Mononuclear cell (primary cell): ENCODE data around the gene SCMH1. TPM values are rescaled to one million over a fixed set of nuclear protein-coding genes. Genes with fewer than 3 reads are reported as not detected.
"Not testable (repeated sequence)": the region's sequence is repeated elsewhere in the genome, so short reads cannot be mapped to it uniquely, and the experiment has no call there.

Source experiments
- H3K27me3 ChIP-seq: 2 replicates; pipeline ENCODE4 v1.6.0; 2011; ENCODE audit warnings: low read length, control low read depth; ENCODE audit not compliant: insufficient read depth
- H3K4me1 ChIP-seq: 2 replicates; pipeline ENCODE4 v1.5.1; 2011; ENCODE audit warnings: mild to moderate bottlenecking, low read length, control low read depth; ENCODE audit not compliant: insufficient read depth
- H3K4me3 ChIP-seq: 2 replicates; pipeline ENCODE4 v1.5.1; 2011; ENCODE audit warnings: mild to moderate bottlenecking, low read length, moderate library complexity
- H3K9me3 ChIP-seq: 2 replicates; pipeline ENCODE4 v1.5.1; 2011; ENCODE audit warnings: low read depth, mild to moderate bottlenecking, control low read depth, low read length
- total RNA-seq: library from RNA; depleted of rRNA; stranded (reverse); fragments of >200 nt; gene quantifications from one replicate; pipeline ENCODE4 v1.2.3, GENCODE V29; 2012

Gene SCMH1
- total RNA-seq, 1 donor, result 13.5 TPM

GRCh38 chr1:41200728-41201127 is 41.4 kb downstream of the SCMH1 start:
- Histone ChIP-seq H3K4me1 (no peaks in the 10 kb centered on the region), H3K27me3 (no peaks in the 10 kb centered on the region), H3K4me3 (no peak overlapping the region), H3K9me3 (no peaks in the 10 kb centered on the region)

- Histone ChIP-seq H3K4me3 (no peak overlapping the region), H3K4me1 (no peaks in the 10 kb centered on the region), H3K9me3 (no peaks in the 10 kb centered on the region), H3K27me3 (no peaks in the 10 kb centered on the region)
These were observed 42.7 kb downstream of the SCMH1 start for GRCh38 chr1:41199375-41199774.

- Histone ChIP-seq H3K27me3 (no peaks in the 10 kb centered on the region), H3K4me3 (no peak overlapping the region), H3K4me1 (no peaks in the 10 kb centered on the region), H3K9me3 (no peaks in the 10 kb centered on the region)
These were observed 49.5 kb downstream of the SCMH1 start for GRCh38 chr1:41192456-41193178.

- H3K9me3 ChIP-seq, result no peaks in the 10 kb centered on the region
- no peaks in the 10 kb centered on the region for H3K27me3 ChIP-seq
- H3K4me1 ChIP-seq, result no peaks in the 10 kb centered on the region
- no peak overlapping the region for H3K4me3 ChIP-seq
These were observed 57.7 kb downstream of the SCMH1 start for GRCh38 chr1:41184446-41184845.

GRCh38 chr1:41178230-41178629 is 63.9 kb downstream of the SCMH1 start:
- H3K9me3 ChIP-seq, H3K4me1 ChIP-seq, H3K27me3 ChIP-seq, H3K4me3 ChIP-seq: not testable (repeated sequence)

- H3K4me3 ChIP-seq, result no peak overlapping the region
- H3K9me3 ChIP-seq, result no peaks in the 10 kb centered on the region
- peaks cover 10% of the 10 kb centered on the region for H3K4me1 ChIP-seq
- H3K27me3 ChIP-seq, result no peaks in the 10 kb centered on the region
These were observed 66.6 kb downstream of the SCMH1 start for GRCh38 chr1:41175546-41175945.

GRCh38 chr1:41174170-41174569 is 67.9 kb downstream of the SCMH1 start:
- no peak overlapping the region for H3K4me3 ChIP-seq
- H3K27me3 ChIP-seq, result no peaks in the 10 kb centered on the region
- H3K4me1 ChIP-seq, result peaks cover 10% of the 10 kb centered on the region
- no peaks in the 10 kb centered on the region for H3K9me3 ChIP-seq

GRCh38 chr1:41173651-41174050 is 68.5 kb downstream of the SCMH1 start:
- peaks cover 10% of the 10 kb centered on the region for H3K4me1 ChIP-seq
- H3K9me3 ChIP-seq, result peaks cover 1% of the 10 kb centered on the region
- no peaks in the 10 kb centered on the region for H3K27me3 ChIP-seq
- H3K4me3 ChIP-seq, result no peak overlapping the region

- H3K4me3 ChIP-seq, result no peak overlapping the region
- peaks cover 10% of the 10 kb centered on the region for H3K4me1 ChIP-seq
- H3K9me3 ChIP-seq, result peaks cover 24% of the 10 kb centered on the region
- no peaks in the 10 kb centered on the region for H3K27me3 ChIP-seq
These were observed 70.7 kb downstream of the SCMH1 start for GRCh38 chr1:41171266-41171874.

GRCh38 chr1:41169799-41170180 is 72.3 kb downstream of the SCMH1 start:
- Histone ChIP-seq H3K4me1 (peaks cover 10% of the 10 kb centered on the region), H3K9me3 (peaks cover 25% of the 10 kb centered on the region), H3K4me3 (no peak overlapping the region), H3K27me3 (no peaks in the 10 kb centered on the region)

- H3K4me3 ChIP-seq, result no peak overlapping the region
- peaks cover 10% of the 10 kb centered on the region for H3K4me1 ChIP-seq
- H3K27me3 ChIP-seq, result no peaks in the 10 kb centered on the region
- H3K9me3 ChIP-seq, result peaks cover 25% of the 10 kb centered on the region
These were observed 72.9 kb downstream of the SCMH1 start for GRCh38 chr1:41169066-41169798.

GRCh38 chr1:41167667-41168066 is 74.4 kb downstream of the SCMH1 start:
- peaks cover 10% of the 10 kb centered on the region for H3K4me1 ChIP-seq

GRCh38 chr1:41164727-41165126 is 77.4 kb downstream of the SCMH1 start:
- no peaks in the 10 kb centered on the region for H3K27me3 ChIP-seq
- H3K4me3 ChIP-seq, result no peak overlapping the region
- H3K9me3 ChIP-seq, result peaks cover 25% of the 10 kb centered on the region
- no peaks in the 10 kb centered on the region for H3K4me1 ChIP-seq

More at GRCh38 chr1:41167667-41168066, 74.4 kb downstream of the SCMH1 start:
- H3K9me3 ChIP-seq, result peaks cover 25% of the 10 kb centered on the region
- no peak overlapping the region for H3K4me3 ChIP-seq
- H3K27me3 ChIP-seq, result no peaks in the 10 kb centered on the region

GRCh38 chr1:41162441-41162840 is 79.7 kb downstream of the SCMH1 start:
- H3K27me3 ChIP-seq, result no peaks in the 10 kb centered on the region
- no peak overlapping the region for H3K4me3 ChIP-seq
- peaks cover 12% of the 10 kb centered on the region for H3K9me3 ChIP-seq
- no peaks in the 10 kb centered on the region for H3K4me1 ChIP-seq

- Histone ChIP-seq H3K27me3 (no peaks in the 10 kb centered on the region), H3K4me3 (no peak overlapping the region), H3K9me3 (peaks cover 6% of the 10 kb centered on the region), H3K4me1 (no peaks in the 10 kb centered on the region)
These were observed 80.3 kb downstream of the SCMH1 start for GRCh38 chr1:41161846-41162245.
